GM19238 (cell line): ENCODE measurements around the gene SHLD3.
A peak's percentile ranks its signal among the peaks of the same experiment; 100 is the strongest.
"Not testable (repeated sequence)": the region's sequence is repeated elsewhere in the genome, so short reads cannot be mapped to it uniquely, and the experiment has no call there.

ENCODE experiments used
- DNase-seq: peaks from one replicate; pipeline ENCODE4 v3.0.0; 2011; ENCODE audit warnings: low spot score; ENCODE audit not compliant: insufficient read length

Gene SHLD3

GRCh38 chr5:65624571-65625555 lies at the start of gene SHLD3, which contains the start of gene TRAPPC13:
Gene SHLD3 (plus strand): TSS chr5:65625027. CDS start chr5:65629588, 4,561 bp downstream.
Gene TRAPPC13 (plus strand): TSS chr5:65625027. CDS start chr5:65625061, 34 bp downstream.
- peak; percentile 44 for DNase-seq

GRCh38 chr5:65577141-65577540 lies 47.7 kb upstream of the SHLD3 start:
- DNase-seq, result no peak

- DNase-seq, result no peak
Observed at GRCh38 chr5:65588694-65589093, 36.1 kb upstream of the SHLD3 start.

- DNase-seq, result not testable (repeated sequence)
Observed at GRCh38 chr5:65601761-65602160, 23.1 kb upstream of the SHLD3 start.

- DNase-seq, result no peak
Observed at GRCh38 chr5:65611524-65611923, 13.3 kb upstream of the SHLD3 start.

- DNase-seq, result no peak
Observed at GRCh38 chr5:65612298-65612907, 12.4 kb upstream of the SHLD3 start.

- no peak for DNase-seq
Observed at GRCh38 chr5:65620021-65620420, 4.8 kb upstream of the SHLD3 start.

GRCh38 chr5:65621961-65622360 lies 2.9 kb upstream of the SHLD3 start:
- DNase-seq, result not testable (repeated sequence)

GRCh38 chr5:65623482-65623881 lies 1.3 kb upstream of the SHLD3 start:
- DNase-seq, result no peak

GRCh38 chr5:65624025-65624570 lies 729 bp upstream of the SHLD3 start, which contains the start of gene TRIM23:
Gene TRIM23 (minus strand): TSS chr5:65624333. CDS start chr5:65624274, 59 bp downstream.
- DNase-seq, result peak; percentile 69

- DNase-seq, result no peak
Observed at GRCh38 chr5:65625743-65626142, 916 bp downstream of the SHLD3 start.

- no peak for DNase-seq
Observed at GRCh38 chr5:65630981-65631380, 6.2 kb downstream of the SHLD3 start.

GRCh38 chr5:65640240-65640639 lies 15.4 kb downstream of the SHLD3 start:
- DNase-seq, result no peak

GRCh38 chr5:65646938-65647337 lies 22.1 kb downstream of the SHLD3 start:
- no peak for DNase-seq

GRCh38 chr5:65647941-65648340 lies 23.1 kb downstream of the SHLD3 start:
- no peak for DNase-seq

- no peak for DNase-seq
Observed at GRCh38 chr5:65651144-65651543, 26.3 kb downstream of the SHLD3 start.

- DNase-seq, result no peak
Observed at GRCh38 chr5:65654713-65655112, 29.9 kb downstream of the SHLD3 start.

- no peak for DNase-seq
Observed at GRCh38 chr5:65663804-65664521, 39.1 kb downstream of the SHLD3 start.

GRCh38 chr5:65668696-65669095 lies 43.9 kb downstream of the SHLD3 start:
- no peak for DNase-seq

- DNase-seq, result no peak
Observed at GRCh38 chr5:65672796-65673195, 48.0 kb downstream of the SHLD3 start.

- no peak for DNase-seq
Observed at GRCh38 chr5:65674749-65675148, 49.9 kb downstream of the SHLD3 start.
